Loucy (cell line): ENCODE data around the gene FAM83D.

Experiments used
- H2AFZ ChIP-seq: fragments of 200-600 bp; sonication (generic); 2 replicates; pipeline ENCODE4 v1.6.0; 2016; ENCODE audit warnings: antibody characterized with exemption, mild to moderate bottlenecking, low read length, moderate library complexity
- H3F3A ChIP-seq: fragments of 200-600 bp; 2 replicates; pipeline ENCODE4 v1.6.0; 2016; ENCODE audit warnings: antibody characterized with exemption, low read depth, mild to moderate bottlenecking
- H3K27me3 ChIP-seq: fragments of 200-600 bp; sonication (generic); 2 replicates; pipeline ENCODE4 v1.6.1; 2014; ENCODE audit warnings: low read length, mild to moderate bottlenecking; ENCODE audit not compliant: insufficient read depth, poor library complexity, severe bottlenecking
- H3K36me3 ChIP-seq: fragments of 200-600 bp; sonication (generic); 2 replicates; pipeline ENCODE4 v1.6.1; 2016; ENCODE audit warnings: low read length; ENCODE audit not compliant: insufficient read depth
- H3K4me1 ChIP-seq: fragments of 200-600 bp; sonication (generic); 2 replicates; pipeline ENCODE4 v1.5.1; 2014; ENCODE audit warnings: low read length, mild to moderate bottlenecking; ENCODE audit not compliant: insufficient read depth, poor library complexity, severe bottlenecking
- H3K4me2 ChIP-seq: fragments of 200-600 bp; sonication (generic); 2 replicates; pipeline ENCODE4 v1.6.0; 2014; ENCODE audit warnings: antibody characterized with exemption, low read length, low read depth, mild to moderate bottlenecking; ENCODE audit not compliant: poor library complexity, severe bottlenecking
- H3K4me3 ChIP-seq: fragments of 200-600 bp; sonication (generic); 2 replicates; pipeline ENCODE4 v1.5.1; 2014; ENCODE audit warnings: low read length, mild to moderate bottlenecking, mixed read lengths; ENCODE audit not compliant: poor library complexity, severe bottlenecking
- H3K79me2 ChIP-seq: fragments of 200-600 bp; sonication (generic); 2 replicates; pipeline ENCODE4 v1.6.1; 2014; ENCODE audit warnings: low read length; ENCODE audit not compliant: insufficient read depth
- H3K9ac ChIP-seq: fragments of 200-600 bp; sonication (generic); 2 replicates; pipeline ENCODE4 v1.6.0; 2014; ENCODE audit warnings: mild to moderate bottlenecking, low read depth, low read length, moderate library complexity; ENCODE audit not compliant: poor library complexity, severe bottlenecking
- H3K9me2 ChIP-seq: fragments of 200-600 bp; sonication (generic); replicated peaks from 2 replicates; pipeline ENCODE4 v1.6.1; 2016; ENCODE audit warnings: low read depth, low read length, mixed read lengths
- H3K9me3 ChIP-seq: fragments of 200-600 bp; sonication (generic); 2 replicates; pipeline ENCODE4 v1.6.1; 2014; ENCODE audit warnings: mild to moderate bottlenecking, antibody characterized with exemption, low read length, low read depth; ENCODE audit not compliant: insufficient read depth
- H4K20me1 ChIP-seq: fragments of 200-600 bp; sonication (generic); 2 replicates; pipeline ENCODE4 v1.6.0; 2014; ENCODE audit warnings: antibody characterized with exemption, low read length, mild to moderate bottlenecking; ENCODE audit not compliant: insufficient read depth, poor library complexity, severe bottlenecking
- CTCF ChIP-seq: fragments of 200-600 bp; sonication (generic); conservative IDR thresholded peaks from 2 replicates; pipeline ENCODE4 v1.5.1; 2014; ENCODE audit warnings: mild to moderate bottlenecking, antibody characterized with exemption, low read length
- EZH2phosphoT487 ChIP-seq: fragments of 200-600 bp; IDR thresholded peaks from 2 replicates; pipeline ENCODE4 v1.6.1; 2018; ENCODE audit warnings: antibody characterized with exemption, mild to moderate bottlenecking, moderate library complexity, borderline replicate concordance

FAM83D gene

GRCh38 chr20:38900606-38901005, 25.6 kb upstream of the FAM83D start:
- H4K20me1 ChIP-seq: no peaks in the 10 kb centered on the region
- H3K27me3 ChIP-seq: no peaks in the 10 kb centered on the region
- TF ChIP-seq CTCF: no peak
- no peak for TF ChIP-seq EZH2phosphoT487
- no peak overlapping the region for H2AFZ ChIP-seq
- peaks cover 56% of the 10 kb centered on the region; the same call in 1 of the 2 replicates for H3K36me3 ChIP-seq
- no peaks in the 10 kb centered on the region for H3K9me2 ChIP-seq
- H3K9me3 ChIP-seq: no peaks in the 10 kb centered on the region
- H3K4me1 ChIP-seq: no peaks in the 10 kb centered on the region
- H3F3A ChIP-seq: no peaks in the 10 kb centered on the region
- H3K4me3 ChIP-seq: no peak overlapping the region
- H3K9ac ChIP-seq: no peak overlapping the region
- H3K79me2 ChIP-seq: no peaks in the 10 kb centered on the region
- no peak overlapping the region for H3K4me2 ChIP-seq

GRCh38 chr20:38902601-38903000, 23.6 kb upstream of the FAM83D start:
- no peak overlapping the region for H3K4me2 ChIP-seq
- no peaks in the 10 kb centered on the region for H3K9me3 ChIP-seq
- no peaks in the 10 kb centered on the region for H3K9me2 ChIP-seq
- H3K79me2 ChIP-seq: no peaks in the 10 kb centered on the region
- H3F3A ChIP-seq: no peaks in the 10 kb centered on the region
- H4K20me1 ChIP-seq: no peaks in the 10 kb centered on the region
- no peaks in the 10 kb centered on the region for H3K27me3 ChIP-seq
- no peak overlapping the region for H3K4me3 ChIP-seq
- TF ChIP-seq CTCF (no peak), EZH2phosphoT487 (no peak)
- no peak overlapping the region for H3K9ac ChIP-seq
- H3K36me3 ChIP-seq: peaks cover 59% of the 10 kb centered on the region; the same call in 1 of the 2 replicates
- H3K4me1 ChIP-seq: no peaks in the 10 kb centered on the region
- H2AFZ ChIP-seq: no peak overlapping the region

- no peak overlapping the region for H3K4me2 ChIP-seq
- H2AFZ ChIP-seq: no peak overlapping the region
- no peak for TF ChIP-seq CTCF
- TF ChIP-seq EZH2phosphoT487: no peak
- H3K4me1 ChIP-seq: no peaks in the 10 kb centered on the region
- no peaks in the 10 kb centered on the region for H4K20me1 ChIP-seq
- H3K79me2 ChIP-seq: no peaks in the 10 kb centered on the region
- no peak overlapping the region for H3K4me3 ChIP-seq
- no peaks in the 10 kb centered on the region for H3K27me3 ChIP-seq
- peaks cover 63% of the 10 kb centered on the region; the same call in 1 of the 2 replicates for H3K36me3 ChIP-seq
- no peaks in the 10 kb centered on the region for H3K9me2 ChIP-seq
- no peak overlapping the region for H3K9ac ChIP-seq
- H3K9me3 ChIP-seq: no peaks in the 10 kb centered on the region
- H3F3A ChIP-seq: no peaks in the 10 kb centered on the region
Measured at GRCh38 chr20:38903335-38903734, 22.9 kb upstream of the FAM83D start.
